Gastroesophageal sphincter (tissue), 4 donors: ENCODE results near the gene KRTAP29-1. TPM values are rescaled to one million over a fixed set of nuclear protein-coding genes. Genes with fewer than 3 reads are reported as not detected.
"Not testable (repeated sequence)": the region's sequence is repeated elsewhere in the genome, so short reads cannot be mapped to it uniquely, and the experiment has no call there.

Experiments
- ATAC-seq: fragments of 150-250 bp; one replicate; pipeline ENCODE4 v1.9.1; 2016; ENCODE audit warnings: mild to moderate bottlenecking, moderate library complexity
- H3K27ac ChIP-seq, 4 donors: fragments of 200-600 bp; sonication (generic) in 3 of 4; 1 replicate in 3 of 4; 2 replicates in 1 of 4; pipeline ENCODE4 v1.5.1; 2016 to 2019
- H3K27me3 ChIP-seq: fragments of 200-600 bp; sonication (generic); one replicate; pipeline ENCODE4 v1.5.1; 2019
- H3K36me3 ChIP-seq, 2 donors: fragments of 200-600 bp; sonication (generic); one replicate each; pipeline ENCODE4 v1.5.1; 2019; ENCODE audit warnings: control low read depth in 1 of 2
- H3K4me1 ChIP-seq, 3 donors: fragments of 200-600 bp; sonication (generic); 1 replicate in 2 of 3; 2 replicates in 1 of 3; pipeline ENCODE4 v1.5.1; 2016 to 2019; ENCODE audit warnings: control low read depth in 2 of 3
- H3K4me3 ChIP-seq, 2 donors: fragments of 200-600 bp; sonication (generic); one replicate each; pipeline ENCODE4 v1.5.1; 2019; ENCODE audit warnings: mild to moderate bottlenecking in 1 of 2, moderate library complexity in 1 of 2
- H3K9me3 ChIP-seq, 3 donors: fragments of 200-600 bp; sonication (generic); one replicate each; pipeline ENCODE4 v1.5.1; 2017 to 2019; ENCODE audit warnings: control low read depth in 2 of 3
- EP300 ChIP-seq: sonication (generic); formaldehyde crosslinking; IDR thresholded peaks from one replicate; pipeline ENCODE4 v1.6.1; 2017; ENCODE audit warnings: antibody characterized with exemption, mild to moderate bottlenecking
- POLR2A ChIP-seq, 2 donors: fragments of 450-650 bp; IDR thresholded peaks; one replicate each; pipeline ENCODE4 v1.6.1; 2017; ENCODE audit warnings: antibody characterized with exemption in 2 of 2, mild to moderate bottlenecking in 2 of 2, moderate library complexity in 1 of 2
- POLR2AphosphoS5 ChIP-seq: sonication (generic); formaldehyde crosslinking; IDR thresholded peaks from one replicate; pipeline ENCODE4 v1.6.1; 2017; ENCODE audit warnings: antibody characterized with exemption
- WGBS, 2 donors: methylation state at CpG; one replicate each; pipeline ENCODE4 v1.1.5; 2018; ENCODE audit warnings: low coverage in 1 of 2; 5-methylcytosine and 5-hydroxymethylcytosine counted together
- total RNA-seq, 4 donors: library from RNA; depleted of rRNA; stranded (reverse); fragments of >200 nt; gene quantifications; one replicate each; pipeline ENCODE4 v1.1.0, GENCODE V29; 2016
- TF ChIP-seq, protein P1 (sequence below), 4 experiments: fragments of 200-600 bp in 2 of 4; fragments of 450-650 bp in 2 of 4; sonication (generic) in 1 of 4; IDR thresholded peaks; one replicate each; pipeline ENCODE4 v1.5.1; 2017 to 2019; ENCODE audit warnings: antibody characterized with exemption in 4 of 4, mild to moderate bottlenecking in 2 of 4, moderate library complexity in 2 of 4

Gene KRTAP29-1, protein sequence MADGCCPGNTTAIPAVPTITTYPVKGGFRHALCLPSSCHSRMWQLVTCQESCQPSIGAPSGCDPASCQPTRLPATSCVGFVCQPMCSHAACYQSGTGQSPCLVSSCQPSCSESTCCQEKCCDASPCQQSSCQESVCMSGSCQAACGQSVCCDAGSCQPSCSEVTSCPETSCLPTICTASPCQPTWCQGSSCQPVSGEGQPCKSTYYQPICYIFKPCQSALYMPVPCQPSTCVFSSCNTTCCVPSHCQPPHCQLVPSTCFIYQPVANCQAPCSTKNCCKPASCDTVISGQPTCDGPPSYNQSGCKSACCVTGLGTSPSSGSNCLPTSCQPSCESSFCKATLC
- total RNA-seq = not detected

GRCh38 chr17:41301916-41302901 is at the start of gene KRTAP29-1:
Gene KRTAP29-1, minus strand, starts transcription at chr17:41302851. Its CDS starts 0 bp downstream, at chr17:41302851.
- Histone ChIP-seq H3K4me1 (no peaks in the 10 kb centered on the region), H3K27ac (no peak within 1 kb of the TSS), H3K9me3 (no peaks in the 10 kb centered on the region), H3K36me3 (no peaks in the 10 kb centered on the region), H3K4me3 (no peak within 1 kb of the TSS), H3K27me3 (peaks cover 11% of the 10 kb centered on the region)
- ATAC-seq = no peak
- no peak for TF ChIP-seq POLR2A (IDR thresholded peaks at IDR 0.05)
- TF ChIP-seq POLR2AphosphoS5 = no peak
- TF ChIP-seq EP300 = no peak
- TF ChIP-seq, protein P1, sequence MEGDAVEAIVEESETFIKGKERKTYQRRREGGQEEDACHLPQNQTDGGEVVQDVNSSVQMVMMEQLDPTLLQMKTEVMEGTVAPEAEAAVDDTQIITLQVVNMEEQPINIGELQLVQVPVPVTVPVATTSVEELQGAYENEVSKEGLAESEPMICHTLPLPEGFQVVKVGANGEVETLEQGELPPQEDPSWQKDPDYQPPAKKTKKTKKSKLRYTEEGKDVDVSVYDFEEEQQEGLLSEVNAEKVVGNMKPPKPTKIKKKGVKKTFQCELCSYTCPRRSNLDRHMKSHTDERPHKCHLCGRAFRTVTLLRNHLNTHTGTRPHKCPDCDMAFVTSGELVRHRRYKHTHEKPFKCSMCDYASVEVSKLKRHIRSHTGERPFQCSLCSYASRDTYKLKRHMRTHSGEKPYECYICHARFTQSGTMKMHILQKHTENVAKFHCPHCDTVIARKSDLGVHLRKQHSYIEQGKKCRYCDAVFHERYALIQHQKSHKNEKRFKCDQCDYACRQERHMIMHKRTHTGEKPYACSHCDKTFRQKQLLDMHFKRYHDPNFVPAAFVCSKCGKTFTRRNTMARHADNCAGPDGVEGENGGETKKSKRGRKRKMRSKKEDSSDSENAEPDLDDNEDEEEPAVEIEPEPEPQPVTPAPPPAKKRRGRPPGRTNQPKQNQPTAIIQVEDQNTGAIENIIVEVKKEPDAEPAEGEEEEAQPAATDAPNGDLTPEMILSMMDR (IDR thresholded peaks at IDR 0.05) = no peak
- 63 to 67% methylated on average over 4 to 7 of the region's 11 CpGs for WGBS, 2 donors

DNA sequence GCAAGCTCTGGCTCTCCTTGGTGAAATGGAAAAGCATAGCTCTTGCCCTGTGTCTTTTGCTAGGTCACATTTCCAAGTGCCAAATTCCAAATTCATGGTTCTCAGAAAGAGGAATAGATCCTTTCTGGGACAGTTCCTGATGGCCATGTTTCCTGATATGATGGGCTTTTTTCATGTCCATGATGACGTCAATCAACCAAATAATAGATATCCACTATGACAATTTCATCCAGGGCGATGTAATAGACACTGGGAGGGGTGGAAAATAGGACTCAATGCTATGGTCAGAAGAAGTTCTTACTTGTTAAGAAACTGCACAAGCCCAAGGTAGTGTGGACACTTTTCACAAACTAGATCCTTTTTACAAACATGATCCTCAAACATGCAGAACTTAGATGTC is 48.5 kb upstream of the KRTAP29-1 start:
- TF ChIP-seq POLR2AphosphoS5 (no peak), EP300 (no peak), POLR2A (IDR thresholded peaks at IDR 0.05) (no peak)
- TF ChIP-seq, protein P1 (IDR thresholded peaks at IDR 0.05) = no peak
- Histone ChIP-seq H3K36me3 (no peaks in the 10 kb centered on the region), H3K27me3 (no peaks in the 10 kb centered on the region), H3K27ac (no peak overlapping the region), H3K4me1 (no peaks in the 10 kb centered on the region), H3K4me3 (no peak overlapping the region), H3K9me3 (peaks cover 0 to 2% (median 0%) of the 10 kb centered on the region in 3 donors)
- WGBS, 2 donors = 75 to 88% methylated on average over 1 to 2 of the region's 2 CpGs
- no peak for ATAC-seq

DNA sequence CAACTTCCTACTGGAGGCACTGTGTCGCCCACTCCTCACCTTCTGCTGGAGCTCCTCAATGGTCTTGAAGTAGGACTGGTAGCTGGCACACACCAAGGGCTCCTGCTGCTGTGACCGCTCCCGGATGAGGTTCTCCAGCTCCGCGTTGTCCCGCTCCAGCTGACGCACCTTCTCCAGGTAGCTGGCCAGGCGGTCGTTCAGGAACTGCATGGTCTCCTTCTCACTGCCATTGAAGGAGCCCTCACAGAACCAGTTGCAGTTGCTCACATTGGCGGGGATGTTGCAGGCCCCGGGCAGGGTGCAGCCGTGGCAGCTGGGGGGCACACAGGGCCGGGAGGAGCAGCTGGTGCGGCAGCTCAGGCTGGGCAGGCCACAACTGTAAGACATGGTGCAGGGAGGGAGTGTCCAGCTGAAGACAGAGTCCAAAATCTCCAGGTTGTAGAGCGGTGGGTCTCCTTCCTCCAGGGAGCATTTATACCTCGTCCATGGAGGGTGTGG is 47.8 kb upstream of the KRTAP29-1 start, which contains the start of gene KRT33A:
KRT33A (minus strand) TSS at position 448 of the 498 bp plus-strand sequence; CDS start at position 387, 61 bp downstream.
- not testable (repeated sequence) for H3K27ac ChIP-seq, H3K4me1 ChIP-seq, H3K4me3 ChIP-seq, ATAC-seq, H3K9me3 ChIP-seq, H3K27me3 ChIP-seq, H3K36me3 ChIP-seq
- 69 to 86% methylated on average over 2 to 9 of the region's 16 CpGs for WGBS, 2 donors

DNA sequence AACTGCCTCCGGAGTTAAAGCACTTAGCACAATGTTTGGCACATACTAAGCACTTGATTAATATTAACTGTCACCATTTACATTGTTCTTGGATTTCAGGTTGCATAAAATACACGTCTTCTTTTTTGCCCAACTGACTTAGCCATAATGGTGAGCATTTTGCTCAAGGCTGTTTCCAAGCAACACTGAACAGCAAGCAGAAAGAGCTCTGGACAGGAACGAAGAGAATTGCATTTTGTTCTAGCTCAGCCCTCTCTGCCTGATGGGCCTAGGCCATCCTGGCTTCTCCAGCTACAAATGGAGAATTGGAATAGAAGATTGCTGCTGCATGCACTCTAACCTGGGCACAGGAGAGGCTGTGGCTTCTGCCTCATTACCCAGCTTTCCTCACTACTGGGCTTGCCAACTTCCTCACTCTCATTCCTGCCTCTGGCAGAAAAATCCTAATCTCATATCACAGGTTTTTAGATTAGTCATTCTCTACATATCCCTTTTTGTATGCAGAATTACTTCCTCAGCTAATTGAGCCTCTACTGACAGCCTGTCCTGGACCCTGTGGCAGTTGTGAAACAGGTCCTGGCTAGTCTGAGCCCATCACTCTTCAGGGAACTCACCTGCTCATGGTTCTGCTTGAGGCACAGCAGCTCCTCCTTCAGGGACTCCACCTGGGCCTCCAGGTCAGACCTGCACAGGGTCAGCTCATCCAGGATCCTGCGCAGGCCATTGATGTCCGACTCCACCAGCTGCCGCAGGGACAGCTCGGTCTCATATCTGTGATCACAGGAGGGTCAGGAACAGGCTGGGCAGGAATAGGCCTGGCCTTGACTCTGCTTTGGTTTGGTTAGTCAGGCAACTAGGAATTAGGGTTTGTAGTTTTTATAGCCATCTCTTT is 45.5 kb upstream of the KRTAP29-1 start:
- Histone ChIP-seq H3K4me1 (no peaks in the 10 kb centered on the region), H3K36me3 (no peaks in the 10 kb centered on the region), H3K4me3 (no peak overlapping the region), H3K9me3 (no peaks in the 10 kb centered on the region), H3K27me3 (no peaks in the 10 kb centered on the region), H3K27ac (no peak overlapping the region)
- TF ChIP-seq, protein P1 (IDR thresholded peaks at IDR 0.05) = no peak
- WGBS, 2 donors = 73 to 74% methylated on average over 5 to 7 of the region's 7 CpGs
- no peak for ATAC-seq

DNA sequence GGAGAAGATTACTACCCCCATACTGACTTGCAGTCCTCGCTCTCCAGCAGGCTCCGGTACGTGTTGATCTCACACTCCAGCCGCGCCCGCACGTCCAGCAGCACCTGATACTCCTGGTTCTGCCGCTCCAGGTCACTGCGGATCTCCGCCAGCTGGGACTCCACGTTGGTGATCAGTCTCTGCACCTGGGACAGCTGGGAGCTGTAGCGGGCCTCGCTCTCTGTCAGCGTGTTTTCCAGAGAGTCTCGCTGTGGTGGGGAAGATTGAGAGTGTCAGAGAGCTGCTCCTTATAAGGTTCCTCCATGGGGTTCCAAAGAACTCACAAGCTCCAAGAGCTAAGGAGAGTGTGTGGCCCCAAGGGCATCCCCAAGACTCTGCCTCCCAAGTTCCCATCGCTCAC is 43.8 kb upstream of the KRTAP29-1 start:
- H3K9me3 ChIP-seq, H3K36me3 ChIP-seq, H3K27ac ChIP-seq, H3K4me1 ChIP-seq, H3K4me3 ChIP-seq, ATAC-seq, H3K27me3 ChIP-seq: not testable (repeated sequence)
- WGBS, 2 donors = 60% methylated on average over 3 of the region's 16 CpGs; no CpG with 5 or more reads in 1 of the 2 donors
